ENCODE results near the gene FCRL4.

DNA sequence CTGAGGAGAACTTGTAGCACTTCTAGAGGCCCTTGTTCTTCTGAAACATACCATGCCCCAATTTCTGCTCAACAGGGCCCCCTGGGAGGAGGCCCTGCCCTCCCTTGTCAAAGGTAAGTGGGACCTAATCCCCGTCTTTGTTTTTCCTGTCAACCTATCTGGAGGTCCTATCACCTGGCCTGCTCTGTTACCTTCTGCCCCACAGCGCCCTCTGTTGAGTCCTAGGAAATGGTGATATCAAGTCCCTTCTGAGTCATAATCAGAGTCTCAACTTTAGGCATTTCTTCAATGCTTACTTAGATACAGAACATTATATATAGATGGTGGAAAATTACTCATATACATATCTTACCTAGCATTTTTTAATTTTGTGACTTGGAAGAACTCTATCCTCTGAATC is 28.2 kb upstream of the FCRL4 start:
- TF ChIP-seq, protein P1, sequence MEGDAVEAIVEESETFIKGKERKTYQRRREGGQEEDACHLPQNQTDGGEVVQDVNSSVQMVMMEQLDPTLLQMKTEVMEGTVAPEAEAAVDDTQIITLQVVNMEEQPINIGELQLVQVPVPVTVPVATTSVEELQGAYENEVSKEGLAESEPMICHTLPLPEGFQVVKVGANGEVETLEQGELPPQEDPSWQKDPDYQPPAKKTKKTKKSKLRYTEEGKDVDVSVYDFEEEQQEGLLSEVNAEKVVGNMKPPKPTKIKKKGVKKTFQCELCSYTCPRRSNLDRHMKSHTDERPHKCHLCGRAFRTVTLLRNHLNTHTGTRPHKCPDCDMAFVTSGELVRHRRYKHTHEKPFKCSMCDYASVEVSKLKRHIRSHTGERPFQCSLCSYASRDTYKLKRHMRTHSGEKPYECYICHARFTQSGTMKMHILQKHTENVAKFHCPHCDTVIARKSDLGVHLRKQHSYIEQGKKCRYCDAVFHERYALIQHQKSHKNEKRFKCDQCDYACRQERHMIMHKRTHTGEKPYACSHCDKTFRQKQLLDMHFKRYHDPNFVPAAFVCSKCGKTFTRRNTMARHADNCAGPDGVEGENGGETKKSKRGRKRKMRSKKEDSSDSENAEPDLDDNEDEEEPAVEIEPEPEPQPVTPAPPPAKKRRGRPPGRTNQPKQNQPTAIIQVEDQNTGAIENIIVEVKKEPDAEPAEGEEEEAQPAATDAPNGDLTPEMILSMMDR (IDR thresholded peaks at IDR 0.05), result peak; percentile 82
- TF ChIP-seq ZFX (IDR thresholded peaks at IDR 0.05; ENCODE audit: borderline replicate concordance), result no peak

Measured in 22Rv1 (cell line).